Psoas muscle (tissue), 8 donors: ENCODE results near the gene TBC1D22A. TPM values are rescaled to one million over a fixed set of nuclear protein-coding genes. Genes with fewer than 3 reads are reported as not detected.

Experiments
- ATAC-seq, 4 donors: fragments of 200-7000 bp; cut with Tn5 transposase; one replicate each; pipeline ENCODE4 v1.9.1; 2020; ENCODE audit warnings: moderate library complexity in 3 of 4, mild to moderate bottlenecking in 2 of 4
- DNase-seq, 2 donors: peaks; one replicate each; pipeline ENCODE4 v3.0.0-alpha.2; 2020
- H3K27ac ChIP-seq: fragments of 200-600 bp; one replicate; pipeline ENCODE4 v1.8.0; 2022
- H3K27me3 ChIP-seq, 3 donors: fragments of 200-600 bp in 1 of 3; one replicate each; pipeline versions ENCODE4 v1.6.1 to v1.8.0; 2013 to 2022; ENCODE audit warnings: low read length in 2 of 3, mild to moderate bottlenecking in 2 of 3, moderate library complexity in 1 of 3; ENCODE audit not compliant: insufficient read depth in 3 of 3
- H3K36me3 ChIP-seq, 2 donors: fragments of 200-600 bp in 1 of 2; one replicate each; pipeline versions ENCODE4 v1.6.1 to v1.8.0; 2013 to 2022; ENCODE audit warnings: low read depth in 1 of 2, mild to moderate bottlenecking in 1 of 2, moderate library complexity in 1 of 2; ENCODE audit not compliant: insufficient read depth in 1 of 2
- H3K4me1 ChIP-seq: fragments of 200-600 bp; one replicate; pipeline ENCODE4 v1.8.0; 2022
- H3K4me3 ChIP-seq: fragments of 200-600 bp; one replicate; pipeline ENCODE4 v1.8.0; 2022; ENCODE audit warnings: mild to moderate bottlenecking
- H3K9me3 ChIP-seq: fragments of 200-600 bp; one replicate; pipeline ENCODE4 v1.8.0; 2022
- CTCF ChIP-seq: fragments of 200-600 bp; IDR thresholded peaks from one replicate; pipeline ENCODE4 v1.8.0; 2022; ENCODE audit warnings: antibody characterized with exemption
- WGBS, 3 donors: extraction: QIAGEN DNeasy Blood & Tissue Kit; methylation state at CpG; one replicate each; pipeline versions ENCODE4 v1.1.6 to v1.1.7; 2013; 5-methylcytosine and 5-hydroxymethylcytosine counted together
- intact Hi-C, 2 donors: fragments of 100-400 bp; cut with DNase I; formaldehyde crosslinking; loops; one replicate each; pipeline versions ENCODE4 v1.11.0 to v1.14.2; 2022
- polyA plus RNA-seq, 3 donors: library from polyadenylated mRNA; stranded (reverse); fragments of 200-250 nt; gene quantifications; one replicate each; pipeline ENCODE4 v1.2.3, GENCODE V29; 2013
- total RNA-seq, 4 donors: library from RNA; stranded (reverse); fragmentation: NEBNext Ultra II Directional in 2 of 4; extraction: Animal tissue kit (Norgen Biotek cat#: 25700) in 2 of 4; gene quantifications; one replicate each; pipeline versions ENCODE4 v1.2.1 to v1.2.4, GENCODE V29; 2021 to 2023
- donor health status: healthy with polysubstance abuse.
- donor health status: DM: no; HTN: no; CAD: no; lungs with moderate emphysema.
- donor health status: Bipolar disorder and iron deficiency.
- donor health status: healthy.
- donor health status: DM: yes; HTN: yes; CAD: no.
- donor health status: DM: no; HTN: no; CAD: no.
- donor health status: DM: no; HTN: no; CAD: no.
- donor health status: DM: yes; HTN: yes; CAD: no.

The TBC1D22A gene
- total and polyA plus RNA-seq, 7 donors, result 11.7 to 25.0 (median 18.9) TPM

- H3K27ac ChIP-seq, result peak overlapping the region; percentile 96
- peak; percentile 22 for TF ChIP-seq CTCF
- H3K36me3 ChIP-seq, result no peaks in the 10 kb centered on the region
- ATAC-seq (peak; percentile 46 to 73 (median 64)), DNase-seq (peak; percentile 55 to 61)
- peak overlapping the region; percentile 84 for H3K4me3 ChIP-seq
- H3K9me3 ChIP-seq, result no peaks in the 10 kb centered on the region
- 55 to 58% (median 57%) methylated on average over 19 to 20 of the region's 20 CpGs for WGBS, 3 donors
- intact Hi-C loops, result loop anchor here (2.0 to 10.0 kb wide), 4 partner anchors 24 to 174 kb away; partner anchors contain the start of gene TBC1D22A (in 1 of the 2)
- H3K4me1 ChIP-seq, result peaks cover 58% of the 10 kb centered on the region
- H3K27me3 ChIP-seq, result no peaks in the 10 kb centered on the region
Observed at GRCh38 chr22:46739094-46739870, 23.2 kb upstream of the TBC1D22A start.

- Histone ChIP-seq H3K9me3 (no peaks in the 10 kb centered on the region), H3K4me1 (peaks cover 40% of the 10 kb centered on the region), H3K36me3 (no peaks in the 10 kb centered on the region), H3K27me3 (no peaks in the 10 kb centered on the region), H3K4me3 (peak overlapping the region; percentile 84), H3K27ac (peak overlapping the region; percentile 96)
- intact Hi-C loops, result no loop called here
- 40 to 52% (median 51%) methylated on average over 11 to 14 of the region's 14 CpGs for WGBS, 3 donors
- TF ChIP-seq CTCF, result no peak
- DNase-seq (peak; percentile 63 to 87), ATAC-seq (peak; percentile 60 to 80 (median 78))
Observed at GRCh38 chr22:46740910-46741780, 21.3 kb upstream of the TBC1D22A start.

GRCh38 chr22:46741974-46742519 is 20.4 kb upstream of the TBC1D22A start:
- no peak for TF ChIP-seq CTCF
- Histone ChIP-seq H3K27me3 (no peaks in the 10 kb centered on the region), H3K27ac (peak overlapping the region; percentile 96), H3K4me3 (no peak overlapping the region), H3K36me3 (no peaks in the 10 kb centered on the region), H3K9me3 (no peaks in the 10 kb centered on the region), H3K4me1 (peaks cover 35% of the 10 kb centered on the region)
- ATAC-seq, result no peak
- intact Hi-C loops, result no loop called here
- WGBS, 3 donors, result 82 to 86% (median 85%) methylated on average over 6 of the region's 6 CpGs
- DNase-seq, result no peak

- Histone ChIP-seq H3K36me3 (no peaks in the 10 kb centered on the region), H3K4me3 (no peak overlapping the region), H3K4me1 (peaks cover 39% of the 10 kb centered on the region), H3K27me3 (no peaks in the 10 kb centered on the region), H3K27ac (no peak overlapping the region), H3K9me3 (no peaks in the 10 kb centered on the region)
- TF ChIP-seq CTCF, result no peak
- WGBS, 3 donors, result 79 to 83% (median 81%) methylated on average over 6 of the region's 6 CpGs
- DNase-seq (no peak), ATAC-seq (no peak)
- intact Hi-C loops, result no loop called here
Observed at GRCh38 chr22:46742576-46743221, 19.8 kb upstream of the TBC1D22A start.
